Purkinje cell (primary cell): ENCODE measurements around the gene SLC44A4. TPM values are rescaled to one million over a fixed set of nuclear protein-coding genes. Genes with fewer than 3 reads are reported as not detected.

Experiments
- polyA plus RNA-seq: library from polyadenylated mRNA; unstranded; fragments of >200 nt; fragmentation: Nextera tagmentation; gene quantifications from 2 replicates; pipeline ENCODE4 v1.2.1, GENCODE V29; 2014

Gene SLC44A4
- polyA plus RNA-seq: not detected in 2 replicates

GRCh38 chr6:31878726-31879125 lies at the start of gene SLC44A4:
Gene SLC44A4 (minus strand): TSS chr6:31878997. CDS start chr6:31878980, 17 bp downstream.

GRCh38 chr6:31927242-31927862 lies 48.6 kb upstream of the SLC44A4 start, which contains the start of gene C2:
Gene C2 (plus strand): TSS chr6:31927717. CDS start chr6:31927753, 36 bp downstream.

GRCh38 chr6:31901953-31902643 lies 23.3 kb upstream of the SLC44A4 start, which contains the start of gene ZBTB12:
Gene ZBTB12 (minus strand): TSS chr6:31902086. CDS start chr6:31901305, 781 bp downstream.

GRCh38 chr6:31897612-31898382 lies 19.0 kb upstream of the SLC44A4 start, which contains the start of gene EHMT2:
Gene EHMT2 (minus strand): TSS chr6:31897698. CDS start chr6:31897677, 21 bp downstream.

GRCh38 chr6:31862344-31863235 lies 16.2 kb downstream of the SLC44A4 start, which contains the start of gene NEU1:
Gene NEU1 (minus strand): TSS chr6:31862821. CDS start chr6:31862776, 45 bp downstream.

GRCh38 chr6:31827286-31828079 lies 51.3 kb downstream of the SLC44A4 start, which contains the start of gene HSPA1B:
Gene HSPA1B (plus strand): TSS chr6:31827738. CDS start chr6:31827951, 213 bp downstream.

GRCh38 chr6:31815025-31815838 lies 63.6 kb downstream of the SLC44A4 start, which contains the start of the genes HSPA1A and HSPA1L:
Gene HSPA1A (plus strand): TSS chr6:31815543. CDS start chr6:31815757, 214 bp downstream.
Gene HSPA1L (minus strand): TSS chr6:31815283. CDS start chr6:31811972, 3,311 bp downstream.

Other genes with a start within 250 kb of the SLC44A4 start
- 16.0 and 30.8 TPM in 2 replicates for gene BAG6, start 226.3 kb downstream of the SLC44A4 start, polyA plus RNA-seq
- 1.8 and 2.4 TPM in 2 replicates for gene APOM, start 223.1 kb downstream of the SLC44A4 start, polyA plus RNA-seq
- 0.39 and 1.3 TPM in 2 replicates for gene C6orf47, start 218.2 kb downstream of the SLC44A4 start, polyA plus RNA-seq
- 3.1 and 4.2 TPM in 2 replicates for gene GPANK1, start 214.0 kb downstream of the SLC44A4 start, polyA plus RNA-seq
- gene CSNK2B, start 212.9 kb downstream of the SLC44A4 start, polyA plus RNA-seq: 299 and 301 TPM in 2 replicates
- 0.24 and 1.8 TPM in 2 replicates for gene LY6G5B, start 209.0 kb downstream of the SLC44A4 start, polyA plus RNA-seq
- gene LY6G5C, start 197.9 kb downstream of the SLC44A4 start, polyA plus RNA-seq: 0.29 and 2.4 TPM in 2 replicates
- 67.3 and 71.0 TPM in 2 replicates for gene ABHD16A, start 175.7 kb downstream of the SLC44A4 start, polyA plus RNA-seq
- not detected in 2 replicates for gene LY6G6F, start 172.1 kb downstream of the SLC44A4 start, polyA plus RNA-seq
- not detected in 2 replicates for gene LY6G6D, start 163.6 kb downstream of the SLC44A4 start, polyA plus RNA-seq
- gene LY6G6C, start 157.3 kb downstream of the SLC44A4 start, polyA plus RNA-seq: not detected in 2 replicates
- gene MPIG6B, start 155.6 kb downstream of the SLC44A4 start, polyA plus RNA-seq: not detected in 2 replicates
- 2.6 and 7.7 TPM in 2 replicates for gene DDAH2, start 149.7 kb downstream of the SLC44A4 start, polyA plus RNA-seq
- gene CLIC1, start 142.5 kb downstream of the SLC44A4 start, polyA plus RNA-seq: 1.2 and 1.3 TPM in 2 replicates
- not detected in 2 replicates for gene MSH5, start 139.0 kb downstream of the SLC44A4 start, polyA plus RNA-seq
- gene SAPCD1, start 116.3 kb downstream of the SLC44A4 start, polyA plus RNA-seq: not detected in 2 replicates
- 3.1 TPM in 1 of 2 replicates, not detected in the other for gene VWA7, start 101.7 kb downstream of the SLC44A4 start, polyA plus RNA-seq
- 5.9 and 6.1 TPM in 2 replicates for gene VARS1, start 83.2 kb downstream of the SLC44A4 start, polyA plus RNA-seq
- 26.3 and 31.0 TPM in 2 replicates for gene LSM2, start 72.0 kb downstream of the SLC44A4 start, polyA plus RNA-seq
- 0.76 and 1.6 TPM in 2 replicates for gene HSPA1L, start 63.7 kb downstream of the SLC44A4 start, polyA plus RNA-seq
- gene HSPA1A, start 63.5 kb downstream of the SLC44A4 start, polyA plus RNA-seq: 3.4 and 5.1 TPM in 2 replicates
- 0.20 and 1.7 TPM in 2 replicates for gene HSPA1B, start 51.3 kb downstream of the SLC44A4 start, polyA plus RNA-seq
- 15.2 and 16.1 TPM in 2 replicates for gene NEU1, start 16.2 kb downstream of the SLC44A4 start, polyA plus RNA-seq
- 5.9 and 11.4 TPM in 2 replicates for gene EHMT2, start 18.7 kb upstream of the SLC44A4 start, polyA plus RNA-seq
- not detected in 2 replicates for gene ZBTB12, start 23.1 kb upstream of the SLC44A4 start, polyA plus RNA-seq
- 1.2 TPM in 1 of 2 replicates, not detected in the other for gene C2, start 48.7 kb upstream of the SLC44A4 start, polyA plus RNA-seq
- gene CFB, start 67.1 kb upstream of the SLC44A4 start, polyA plus RNA-seq: 0.34 TPM in 1 of 2 replicates, not detected in the other
- gene NELFE, start 80.0 kb upstream of the SLC44A4 start, polyA plus RNA-seq: 18.1 and 30.7 TPM in 2 replicates
- gene SKIC2, start 80.2 kb upstream of the SLC44A4 start, polyA plus RNA-seq: 8.0 and 11.7 TPM in 2 replicates
- 9.6 and 21.2 TPM in 2 replicates for gene DXO, start 93.1 kb upstream of the SLC44A4 start, polyA plus RNA-seq
- gene C4A, start 103.1 kb upstream of the SLC44A4 start, polyA plus RNA-seq: not detected in 2 replicates
- not detected in 2 replicates for gene C4B, start 135.8 kb upstream of the SLC44A4 start, polyA plus RNA-seq
- 0.20 TPM in 1 of 2 replicates, not detected in the other for gene CYP21A2, start 159.4 kb upstream of the SLC44A4 start, polyA plus RNA-seq
- not detected in 2 replicates for gene TNXB, start 230.3 kb upstream of the SLC44A4 start, polyA plus RNA-seq
- 3.4 and 9.6 TPM in 2 replicates for gene ATF6B, start 249.2 kb upstream of the SLC44A4 start, polyA plus RNA-seq